H9 (cell line): ENCODE measurements around the gene SORCS2. TPM values are rescaled to one million over a fixed set of nuclear protein-coding genes. Genes with fewer than 3 reads are reported as not detected.

ENCODE experiments used
- DNase-seq: peaks from one replicate; pipeline ENCODE4 v3.0.0-alpha.2; 2017
- H2AFZ ChIP-seq: one replicate; pipeline ENCODE4 v1.6.1; 2013; ENCODE audit warnings: mild to moderate bottlenecking, low read length, control low read depth, moderate library complexity
- H2AK5ac ChIP-seq: 2 replicates; pipeline ENCODE4 v1.6.1; 2013; ENCODE audit warnings: low read length, control low read depth, mixed read lengths; ENCODE audit not compliant: insufficient read length
- H2BK120ac ChIP-seq: one replicate; pipeline ENCODE4 v1.6.1; 2013; ENCODE audit warnings: low read depth, mild to moderate bottlenecking, low read length, control low read depth, inconsistent platforms; ENCODE audit not compliant: poor library complexity, severe bottlenecking
- H2BK12ac ChIP-seq: 2 replicates; pipeline ENCODE4 v1.6.1; 2013; ENCODE audit warnings: low read length, control low read depth, mixed read lengths, low read depth; ENCODE audit not compliant: insufficient read length
- H2BK15ac ChIP-seq: 2 replicates; pipeline ENCODE4 v1.6.1; 2013; ENCODE audit warnings: low read depth, low read length, control low read depth
- H2BK20ac ChIP-seq: one replicate; pipeline ENCODE4 v1.6.1; 2013; ENCODE audit warnings: low read depth, mild to moderate bottlenecking, low read length, control low read depth, inconsistent platforms; ENCODE audit not compliant: poor library complexity, severe bottlenecking
- H2BK5ac ChIP-seq: 2 replicates; pipeline ENCODE4 v1.6.1; 2013; ENCODE audit warnings: low read length, control low read depth, mixed read lengths; ENCODE audit not compliant: insufficient read length
- H3K14ac ChIP-seq: 2 replicates; pipeline ENCODE4 v1.6.1; 2013; ENCODE audit warnings: low read length, control low read depth; ENCODE audit not compliant: insufficient read depth
- H3K18ac ChIP-seq: 2 replicates; pipeline ENCODE4 v1.6.1; 2013; ENCODE audit warnings: low read depth, mild to moderate bottlenecking, mixed read lengths, low read length, control low read depth; ENCODE audit not compliant: insufficient read length
- H3K23ac ChIP-seq: 2 replicates; pipeline ENCODE4 v1.6.1; 2013; ENCODE audit warnings: low read length, control low read depth, mixed read lengths, low read depth; ENCODE audit not compliant: insufficient read length
- H3K23me2 ChIP-seq: 2 replicates; pipeline ENCODE4 v1.6.1; 2013; ENCODE audit warnings: low read depth, mild to moderate bottlenecking, mixed read lengths, low read length, control low read depth; ENCODE audit not compliant: insufficient read length, poor library complexity, severe bottlenecking
- H3K27ac ChIP-seq: 2 replicates; pipeline ENCODE4 v1.5.1; 2013; ENCODE audit warnings: low read length, control low read depth, mixed read lengths, low read depth; ENCODE audit not compliant: insufficient read length
- H3K27me3 ChIP-seq: 2 replicates; pipeline ENCODE4 v1.6.1; 2013; ENCODE audit warnings: low read length, control low read depth, inconsistent platforms; ENCODE audit not compliant: insufficient read depth
- H3K4ac ChIP-seq: 2 replicates; pipeline ENCODE4 v1.6.1; 2013; ENCODE audit warnings: low read depth, mild to moderate bottlenecking, control low read depth, inconsistent platforms, low read length, moderate library complexity
- H3K4me1 ChIP-seq: 2 replicates; pipeline ENCODE4 v1.6.1; 2013; ENCODE audit warnings: low read length, control low read depth, inconsistent platforms; ENCODE audit not compliant: insufficient read depth
- H3K4me2 ChIP-seq: 2 replicates; pipeline ENCODE4 v1.6.1; 2013; ENCODE audit warnings: low read length, control low read depth, mixed read lengths; ENCODE audit not compliant: insufficient read length, insufficient read depth
- H3K56ac ChIP-seq: 2 replicates; pipeline ENCODE4 v1.6.1; 2013; ENCODE audit warnings: low read depth, mild to moderate bottlenecking, mixed read lengths, low read length, control low read depth; ENCODE audit not compliant: insufficient read length
- H3K79me1 ChIP-seq: 2 replicates; pipeline ENCODE4 v1.6.1; 2013; ENCODE audit warnings: low read depth, mild to moderate bottlenecking, moderate library complexity, low read length, control low read depth, inconsistent platforms; ENCODE audit not compliant: insufficient read depth, poor library complexity, severe bottlenecking
- H3K79me2 ChIP-seq: 2 replicates; pipeline ENCODE4 v1.6.1; 2013; ENCODE audit warnings: low read length, control low read depth, inconsistent platforms; ENCODE audit not compliant: insufficient read depth
- H3K9ac ChIP-seq: 2 replicates; pipeline ENCODE4 v1.6.1; 2013; ENCODE audit warnings: low read length, control low read depth, mixed read lengths; ENCODE audit not compliant: insufficient read length; ENCODE audit errors: extremely low read depth
- H3K9me3 ChIP-seq: one replicate; pipeline ENCODE4 v1.6.1; 2013; ENCODE audit warnings: low read depth, low read length, inconsistent platforms; ENCODE audit not compliant: control insufficient read depth
- H3T11ph ChIP-seq: one replicate; pipeline ENCODE4 v1.6.1; 2013; ENCODE audit warnings: mild to moderate bottlenecking, low read length, control low read depth, inconsistent platforms
- H4K20me1 ChIP-seq: one replicate; pipeline ENCODE4 v1.6.1; 2013; ENCODE audit not compliant: control insufficient read depth, insufficient read length, insufficient read depth
- H4K5ac ChIP-seq: 2 replicates; pipeline ENCODE4 v1.6.1; 2013; ENCODE audit warnings: low read depth, mild to moderate bottlenecking, mixed read lengths, low read length, control low read depth; ENCODE audit not compliant: insufficient read length
- H4K8ac ChIP-seq: replicated peaks from 2 replicates; pipeline ENCODE4 v1.6.1; 2013; ENCODE audit warnings: low read length, control low read depth, mixed read lengths, low read depth; ENCODE audit not compliant: insufficient read length
- H4K91ac ChIP-seq: 2 replicates; pipeline ENCODE4 v1.6.1; 2013; ENCODE audit warnings: low read depth, mild to moderate bottlenecking, moderate library complexity, mixed read lengths, low read length, control low read depth; ENCODE audit not compliant: insufficient read length
- H3K27ac Mint-ChIP-seq, 3 experiments: 2 replicates in 2 of 3; 3 replicates in 1 of 3; pipeline ENCODE4 v1.8.0; 2020 to 2021; ENCODE audit warnings: mixed read lengths in 3 of 3, mild to moderate bottlenecking in 1 of 3, moderate library complexity in 1 of 3
- H3K27me3 Mint-ChIP-seq: 2 replicates; pipeline ENCODE4 v1.8.0; 2021; ENCODE audit warnings: low read depth, mild to moderate bottlenecking, moderate library complexity, mixed read lengths
- H3K36me3 Mint-ChIP-seq, 3 experiments: 2 replicates in 2 of 3; 3 replicates in 1 of 3; pipeline ENCODE4 v1.8.0; 2020 to 2021; ENCODE audit warnings: low read depth in 3 of 3, mixed read lengths in 3 of 3; ENCODE audit not compliant: insufficient read depth in 1 of 3
- H3K4me1 Mint-ChIP-seq, 2 experiments: 2 replicates each; pipeline ENCODE4 v1.8.0; 2020; ENCODE audit warnings: mixed read lengths in 2 of 2
- H3K4me3 Mint-ChIP-seq, 2 experiments: 2 replicates in 1 of 2; 3 replicates in 1 of 2; pipeline ENCODE4 v1.8.0; 2020 to 2021; ENCODE audit warnings: mild to moderate bottlenecking in 2 of 2, mixed read lengths in 2 of 2, moderate library complexity in 1 of 2
- H3K9me3 Mint-ChIP-seq, 2 experiments: 2 replicates in 1 of 2; 3 replicates in 1 of 2; pipeline ENCODE4 v1.8.0; 2020; ENCODE audit warnings: mild to moderate bottlenecking in 2 of 2, mixed read lengths in 2 of 2, moderate library complexity in 1 of 2
- CTCF ChIP-seq: fragments of 200-600 bp; sonication (generic); conservative IDR thresholded peaks from 3 replicates; pipeline ENCODE4 v1.8.0; 2021; ENCODE audit warnings: antibody characterized with exemption, mild to moderate bottlenecking
- WGBS: extraction: QIAGEN DNeasy Blood & Tissue Kit; methylation state at CpG from one replicate; pipeline ENCODE4 v1.1.7; 2013; ENCODE audit warnings: missing lambda C conversion rate, low lambda C conversion rate, mixed read lengths; ENCODE audit not compliant: insufficient read length; ENCODE audit errors: extremely low coverage; 5-methylcytosine and 5-hydroxymethylcytosine counted together
- total RNA-seq: library from RNA; stranded (reverse); gene quantifications from 2 replicates; pipeline ENCODE4 v1.2.1, GENCODE V29; 2021

The SORCS2 gene
- total RNA-seq, 1 experiment from 2014 or later: 0.57 TPM

GRCh38 chr4:7726665-7727413 is 534.5 kb downstream of the SORCS2 start:
- Histone ChIP-seq H3K56ac (no peak overlapping the region), H2BK5ac (no peak overlapping the region), H3K27ac (no peak overlapping the region), H3K14ac (no peak overlapping the region; the same call in 1 of the 2 replicates), H2BK15ac (no peak overlapping the region), H2AFZ (no peak overlapping the region), H3K23me2 (no peaks in the 10 kb centered on the region), H3T11ph (no peak overlapping the region), H3K9ac (no peak overlapping the region), H2BK12ac (no peak overlapping the region), H2BK20ac (no peak overlapping the region), H3K18ac (no peak overlapping the region), H2AK5ac (no peak overlapping the region), H4K91ac (no peak overlapping the region), H4K20me1 (no peaks in the 10 kb centered on the region), H4K8ac (no peak overlapping the region), H3K27me3 (no peaks in the 10 kb centered on the region), H3K79me1 (no peaks in the 10 kb centered on the region), H4K5ac (no peak overlapping the region), H2BK120ac (no peak overlapping the region), H3K4me2 (no peak overlapping the region), H3K79me2 (no peaks in the 10 kb centered on the region), H3K4ac (no peak overlapping the region), H3K23ac (no peak overlapping the region), H3K4me1 (no peaks in the 10 kb centered on the region), H3K9me3 (no peaks in the 10 kb centered on the region)
- H3K36me3 Mint-ChIP-seq: peaks cover 0 to 8% (median 3%) of the 10 kb centered on the region in 3 experiments; a peak in 2 of 7 replicates
- H3K27ac Mint-ChIP-seq: no peak overlapping the region
- no peak for DNase-seq
- H3K4me1 Mint-ChIP-seq: no peaks in the 10 kb centered on the region
- no peak for TF ChIP-seq CTCF
- peaks cover 8 to 9% of the 10 kb centered on the region in 2 experiments; a peak in 4 of 5 replicates for H3K9me3 Mint-ChIP-seq
- H3K27me3 Mint-ChIP-seq: peaks cover 10% of the 10 kb centered on the region; the same call in 1 of the 2 replicates
- H3K4me3 Mint-ChIP-seq: no peak overlapping the region
- no CpG with 5 or more reads among the region's 22 CpGs for WGBS
